Stimulated activated CD4-positive, alpha-beta T cell treated with anti-CD3 and anti-CD28 coated beads, TNF-alpha, amount 100 ng/mL, for 1 hour (primary cell): ENCODE measurements around the gene TMEM38A.
"Not testable (repeated sequence)": the region's sequence is repeated elsewhere in the genome, so short reads cannot be mapped to it uniquely, and the experiment has no call there.

Source experiments
- DNase-seq, 3 donors: peaks; one replicate each; pipeline ENCODE4 v3.0.0-alpha.2; 2020; ENCODE audit warnings: low read depth in 3 of 3, low spot score in 1 of 3

Gene TMEM38A

DNA sequence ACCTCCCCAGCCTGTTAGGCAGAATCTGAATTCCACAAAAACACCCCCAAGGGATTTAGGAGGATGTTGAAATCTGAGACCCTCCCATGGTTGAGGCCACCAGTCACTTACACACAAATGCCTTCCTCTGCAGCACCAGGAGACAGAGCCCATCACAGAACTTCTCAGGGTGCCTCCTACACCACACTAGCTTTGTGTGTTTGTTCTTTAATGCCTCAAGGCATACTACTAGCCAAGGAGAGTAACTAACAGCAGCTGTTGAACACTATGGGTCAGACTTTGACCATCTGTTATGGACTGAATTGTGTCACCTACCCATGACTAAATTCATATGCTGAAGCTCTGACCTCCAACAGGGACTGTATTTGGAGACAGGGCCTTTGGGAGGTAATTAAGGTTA is 23.4 kb upstream of the TMEM38A start:
- DNase-seq: no peak

DNA sequence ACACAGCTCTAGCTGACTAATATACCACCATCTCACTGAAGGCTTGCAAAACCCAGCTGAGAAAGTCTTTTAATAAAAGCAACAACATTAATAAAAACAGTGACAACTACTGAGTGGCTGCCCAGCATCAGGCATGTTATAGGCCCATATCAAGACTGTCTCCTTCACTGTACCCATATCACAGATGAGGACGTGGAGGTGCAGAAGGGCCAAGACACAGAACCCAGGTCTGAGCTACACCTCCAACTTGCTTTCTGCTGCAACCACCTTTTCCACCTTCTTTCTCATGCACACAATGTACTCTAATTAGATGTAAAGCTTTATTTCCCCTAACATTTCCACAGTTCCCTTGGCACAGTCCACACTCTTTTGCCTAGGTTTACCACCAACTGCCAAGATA is 22.3 kb upstream of the TMEM38A start:
- DNase-seq: no peak

DNA sequence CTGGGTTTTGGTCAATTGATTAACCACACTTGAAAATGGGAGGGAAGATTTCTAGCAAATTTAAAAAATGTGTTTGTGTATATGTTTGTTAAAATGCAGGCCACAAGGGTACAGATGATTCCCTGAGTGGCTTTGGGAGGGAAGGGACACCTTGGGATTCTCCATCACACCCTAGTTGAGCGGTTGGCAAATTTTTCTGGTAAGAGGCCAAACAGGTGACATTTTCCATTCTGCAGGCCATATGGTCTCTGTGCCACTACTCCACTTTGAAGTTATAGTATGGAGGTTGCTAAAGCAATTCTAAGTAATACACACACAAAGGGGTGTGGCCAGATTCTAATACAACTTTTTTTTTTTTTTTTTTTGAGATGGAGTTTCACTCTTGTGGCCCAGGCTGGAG is 20.0 kb upstream of the TMEM38A start:
- DNase-seq: no peak

DNA sequence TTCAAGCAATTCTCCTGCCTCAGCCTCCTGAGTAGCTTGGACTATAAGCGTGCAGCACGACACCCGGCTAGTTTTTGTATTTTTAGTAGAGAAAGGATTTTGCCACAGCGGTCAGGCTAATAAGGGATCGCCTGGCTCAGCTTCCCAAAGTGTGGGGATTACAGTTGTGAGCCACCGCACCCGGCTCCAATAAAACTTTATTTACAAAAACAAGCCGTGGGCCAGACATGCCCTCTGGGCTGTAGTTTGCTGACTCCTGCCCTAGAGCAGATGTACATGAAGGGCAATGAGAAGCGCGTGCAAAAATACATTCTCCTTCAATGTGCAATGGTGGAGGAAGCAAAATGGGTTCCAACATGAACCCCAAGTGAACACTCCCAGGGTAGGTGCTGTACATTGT is 19.2 kb upstream of the TMEM38A start:
- no peak for DNase-seq

DNA sequence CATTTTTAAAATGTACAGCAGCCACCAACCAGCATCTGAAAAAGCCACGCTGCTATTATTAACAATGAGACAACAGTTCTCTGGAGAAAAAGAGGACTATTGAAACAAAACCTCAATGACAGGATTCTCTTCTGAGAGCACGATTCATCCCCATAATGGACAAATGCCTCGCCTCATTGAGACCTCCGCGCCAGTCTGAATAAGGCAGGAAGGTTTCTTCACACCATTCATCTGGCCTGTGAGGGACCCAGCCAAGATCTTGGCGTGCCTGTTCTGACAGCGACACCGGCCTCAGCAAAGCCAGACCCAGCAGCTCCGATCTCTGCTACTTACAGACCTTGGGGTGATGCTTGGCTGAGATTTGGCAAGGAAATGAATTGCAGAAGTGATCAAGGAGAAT is 15.8 kb upstream of the TMEM38A start:
- no peak for DNase-seq

DNA sequence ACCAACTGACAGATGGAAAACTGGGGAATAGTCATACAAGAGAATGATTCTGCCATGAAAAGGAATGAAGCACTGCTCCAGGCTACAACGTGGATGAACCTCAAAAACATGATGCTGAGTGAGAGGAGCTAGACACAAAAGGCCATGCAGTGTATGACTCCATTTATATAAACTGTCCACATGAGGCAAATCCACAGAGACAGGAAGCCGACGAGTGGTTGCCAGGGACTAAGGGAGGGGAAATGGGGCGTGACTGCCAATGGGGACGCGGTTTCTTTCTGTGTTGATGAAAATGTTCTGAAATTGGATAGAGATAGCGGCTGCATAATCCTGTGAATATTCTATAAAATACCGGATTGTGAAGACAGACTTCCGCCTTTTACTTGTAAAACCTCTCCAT is 11.2 kb upstream of the TMEM38A start:
- no peak for DNase-seq

DNA sequence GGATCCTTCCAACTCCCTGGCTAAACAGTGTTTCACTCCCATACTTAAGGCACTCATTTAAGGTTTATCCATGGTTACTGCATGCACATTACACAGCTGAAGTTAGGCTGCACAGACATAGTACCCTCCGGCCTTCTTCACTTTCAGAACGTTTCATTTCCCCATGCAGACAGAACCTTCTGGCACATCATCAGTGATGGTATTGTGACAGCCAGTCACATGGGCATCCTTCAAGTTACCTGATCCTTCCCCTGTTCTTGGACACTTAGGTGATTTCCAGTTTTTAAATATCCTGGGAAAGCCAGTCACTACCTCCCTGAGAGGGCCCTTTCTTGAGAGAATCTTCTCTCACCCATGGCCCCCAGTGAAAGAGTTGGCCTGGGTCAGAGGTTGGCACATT is 10.1 kb upstream of the TMEM38A start:
- DNase-seq: no peak

DNA sequence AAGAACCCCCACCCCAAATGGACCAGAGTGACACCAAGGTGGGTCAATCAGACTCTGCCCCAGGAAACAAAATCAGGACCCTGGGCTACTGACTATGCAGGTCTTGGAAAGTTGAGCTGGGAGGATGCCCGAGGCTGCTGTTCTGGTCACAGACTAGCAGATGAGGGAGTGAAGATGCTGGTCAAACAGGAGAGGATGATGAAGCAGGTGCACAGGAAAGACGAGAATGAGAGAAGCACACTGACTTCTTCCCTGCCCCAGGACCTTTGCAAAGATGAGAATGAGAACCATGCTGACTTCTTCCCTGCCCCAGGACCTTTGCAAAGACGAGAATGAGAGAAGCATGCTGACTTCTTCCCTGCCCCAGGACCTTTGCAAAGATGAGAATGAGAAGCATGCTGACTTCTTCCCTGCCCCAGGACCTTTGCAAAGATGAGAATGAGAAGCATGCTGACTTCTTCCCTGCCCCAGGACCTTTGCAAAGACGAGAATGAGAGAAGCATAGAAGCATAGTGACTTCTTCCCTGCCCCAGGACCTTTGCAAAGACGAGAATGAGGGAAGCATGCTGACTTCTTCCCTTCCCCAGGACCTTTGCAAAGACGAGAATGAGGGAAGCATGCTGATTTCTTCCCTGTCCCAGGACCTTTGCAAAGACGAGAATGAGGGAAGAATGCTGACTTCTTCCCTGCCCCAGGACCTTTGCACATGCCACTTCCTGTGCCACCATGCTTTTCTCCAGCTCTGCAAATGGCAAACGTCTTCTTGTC is 9.3 kb upstream of the TMEM38A start:
- not testable (repeated sequence) for DNase-seq

DNA sequence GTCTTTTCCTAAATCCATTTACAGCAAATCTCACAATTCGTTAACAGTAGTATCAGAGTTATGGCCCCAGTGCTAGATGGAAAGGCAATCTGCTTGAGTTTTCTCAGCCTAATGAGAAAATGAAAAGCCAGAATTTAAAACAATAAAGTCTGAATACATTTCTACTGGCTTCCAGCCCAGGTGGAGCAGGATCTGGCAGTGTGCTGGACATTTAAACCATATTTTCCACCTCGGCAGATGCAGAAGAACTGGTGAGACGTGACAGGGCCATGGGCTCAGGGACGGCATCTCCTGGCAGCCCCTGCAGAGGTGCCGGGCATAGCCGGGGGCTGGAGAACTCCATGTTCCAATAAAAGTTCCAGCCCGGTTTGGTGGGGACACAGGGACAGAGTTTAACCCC is 8.1 kb upstream of the TMEM38A start:
- DNase-seq: no peak

DNA sequence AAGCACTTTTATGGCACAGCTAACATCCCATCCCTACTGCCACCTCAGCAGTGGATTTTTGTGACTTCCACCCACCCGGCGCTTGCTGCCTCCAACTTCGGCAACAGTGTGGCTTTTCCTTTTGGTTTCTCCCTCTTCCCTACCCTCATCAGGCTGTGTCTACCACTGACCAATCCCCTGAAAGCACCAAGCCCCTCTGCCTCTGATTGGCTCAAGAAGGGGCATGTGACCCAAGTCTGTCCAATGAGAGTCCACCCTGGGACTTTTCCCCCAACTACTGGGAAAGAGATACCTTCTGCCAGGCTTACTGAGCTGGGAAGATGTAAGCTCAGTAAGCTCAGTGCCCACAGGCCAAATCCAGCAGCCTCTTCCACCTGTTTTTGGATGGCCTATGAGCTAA is 6.8 kb upstream of the TMEM38A start:
- no peak for DNase-seq

DNA sequence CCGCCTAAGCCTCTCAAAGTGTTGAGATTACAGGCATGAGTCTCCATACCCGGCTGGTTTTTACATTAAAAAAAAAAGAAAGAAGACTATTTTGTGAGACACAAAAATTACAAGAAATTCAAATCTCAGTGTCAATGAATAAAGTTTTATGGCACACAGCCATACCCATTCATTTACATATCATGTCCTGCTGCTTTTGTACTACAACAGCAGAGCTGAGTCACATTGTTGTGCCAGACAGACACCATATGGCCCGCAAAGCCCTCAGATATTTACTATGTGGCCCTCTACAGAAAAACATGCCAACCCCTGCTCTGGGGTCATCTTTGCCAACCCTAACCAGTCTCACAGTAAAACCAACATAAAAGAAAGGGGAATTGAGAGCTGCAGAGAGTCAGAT is 6.3 kb upstream of the TMEM38A start:
- no peak for DNase-seq

DNA sequence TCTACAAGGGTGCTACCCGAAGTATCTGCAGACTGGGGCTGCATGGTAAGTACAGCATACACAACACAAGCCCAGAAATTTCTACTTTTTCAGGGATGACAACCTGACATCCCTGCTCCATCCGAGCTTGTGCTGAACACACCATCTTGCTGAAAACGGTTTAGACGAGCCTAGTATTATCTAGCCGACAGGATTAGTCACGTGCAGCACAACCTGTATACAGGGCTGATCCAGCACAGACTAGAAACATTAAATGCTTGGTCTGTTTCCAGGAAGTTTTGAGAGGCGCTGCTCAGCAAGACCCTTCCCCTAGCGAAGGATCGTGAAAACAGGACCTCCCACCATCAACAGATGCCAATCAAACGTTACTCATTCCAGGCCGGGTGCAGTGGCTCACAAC is 5.2 kb upstream of the TMEM38A start:
- DNase-seq: no peak

DNA sequence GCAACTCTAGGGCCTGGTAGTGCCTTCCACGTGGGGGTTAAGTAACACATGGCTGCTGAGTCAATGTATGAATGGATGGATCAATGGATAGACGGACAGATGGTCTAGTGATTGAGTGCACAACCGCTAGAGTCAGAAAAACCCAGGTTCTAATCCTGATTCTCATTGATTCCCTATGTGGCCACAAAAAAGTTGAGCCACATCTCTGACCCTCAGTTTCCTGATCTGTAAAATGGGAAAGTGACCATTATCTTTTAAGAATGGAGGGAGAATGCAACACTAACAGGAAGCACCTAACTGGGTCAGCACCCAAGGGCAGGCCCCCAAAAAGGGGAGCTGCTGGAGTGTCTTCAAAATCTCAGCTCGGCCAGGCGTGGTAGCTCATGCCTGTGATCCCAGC is 3.6 kb upstream of the TMEM38A start:
- DNase-seq: no peak

DNA sequence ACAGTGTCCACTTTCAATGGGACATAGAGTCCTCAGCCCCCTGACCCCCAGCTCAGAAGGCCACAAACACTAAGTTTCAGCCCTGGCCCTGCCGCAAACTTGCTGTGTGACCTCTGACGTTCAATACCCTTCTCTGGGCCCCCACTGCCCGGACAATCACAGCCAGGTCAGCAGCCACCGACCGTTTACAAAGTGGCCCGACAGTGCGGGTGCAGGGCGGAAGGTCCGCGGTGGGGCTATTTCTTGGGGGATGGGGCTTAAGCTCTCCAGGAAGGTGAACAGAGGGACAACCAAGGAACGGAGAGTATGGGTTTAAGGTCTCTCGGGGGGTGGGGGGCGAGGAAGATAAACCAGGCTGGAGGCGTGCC is 1.5 kb upstream of the TMEM38A start:
- DNase-seq: peak in 1 of 3 donors; percentile 2

DNA sequence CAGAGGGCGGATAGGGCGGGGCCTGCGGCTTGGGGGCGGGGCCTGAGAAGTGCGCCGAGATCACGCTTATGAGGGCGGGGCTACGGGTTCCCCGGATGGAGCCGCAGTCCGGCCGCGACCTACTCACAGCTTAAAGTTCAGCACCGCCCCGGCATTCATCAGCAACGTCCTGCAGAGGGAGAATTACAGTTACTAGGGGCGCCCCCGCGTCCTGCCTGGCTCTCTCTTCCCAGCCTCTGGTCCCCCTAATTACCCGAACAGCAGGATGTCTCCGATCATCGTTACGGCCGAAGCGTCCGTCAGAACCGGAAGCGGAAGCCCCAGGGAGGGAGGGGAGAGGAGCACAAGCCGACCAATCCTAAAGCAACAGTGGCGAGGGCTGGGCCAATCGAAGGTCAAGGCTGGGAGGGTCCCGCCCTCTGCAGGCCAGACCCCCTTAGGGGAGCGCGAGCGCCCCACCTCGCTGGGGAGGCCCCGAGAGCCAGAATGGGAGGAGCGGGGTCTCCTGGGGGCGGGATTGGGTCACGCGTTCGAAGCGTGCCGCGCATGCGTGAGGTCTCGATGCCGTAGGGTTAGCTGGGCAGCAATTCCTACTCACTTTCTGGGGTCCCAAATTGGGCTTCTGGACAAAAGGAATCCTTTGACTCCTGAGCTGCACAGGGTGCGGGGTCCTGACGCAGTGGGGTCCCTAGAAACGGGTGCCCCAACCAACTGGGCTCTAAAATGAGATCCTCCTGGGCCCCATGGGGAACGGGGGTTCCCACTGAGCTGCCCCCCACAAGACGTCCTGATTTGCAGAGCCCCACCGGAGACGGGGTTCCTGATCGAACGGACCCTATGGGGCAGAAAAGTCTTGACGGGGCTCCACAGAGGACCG is 869 bp upstream of the TMEM38A start, which contains the start of gene SMIM7:
SMIM7 (minus strand) TSS at position 313 of the 877 bp plus-strand sequence; CDS start at position 279, 34 bp downstream.
- peak; percentile 95 to 98 (median 97) for DNase-seq

DNA sequence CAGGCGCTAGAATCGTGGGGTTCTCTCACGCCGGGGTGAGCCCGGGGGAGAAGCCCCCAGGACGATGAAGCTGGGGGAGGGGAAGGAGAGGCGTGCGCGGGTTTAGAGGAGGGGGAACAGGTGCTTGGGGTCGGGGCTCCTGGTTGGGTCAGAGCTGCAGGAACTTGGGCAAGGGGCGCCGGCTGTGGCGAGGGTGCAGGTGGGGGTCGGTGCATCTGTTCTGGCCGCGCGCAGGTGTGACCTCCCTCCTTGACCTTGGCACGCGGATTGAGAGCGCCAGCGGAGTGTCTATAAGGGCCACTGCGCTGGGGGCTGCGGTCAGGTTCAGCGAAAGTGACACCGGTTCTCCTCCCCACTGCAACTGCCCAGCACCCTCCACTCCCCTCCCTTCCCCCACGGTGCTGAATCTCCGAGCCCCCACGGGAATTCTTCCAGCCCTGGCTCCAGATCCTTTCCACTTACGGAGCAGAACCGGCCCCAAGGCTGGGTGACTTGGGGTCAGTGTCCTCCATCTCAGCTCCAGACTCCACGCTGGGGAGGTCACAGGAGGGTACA is 618 bp downstream of the TMEM38A start:
- DNase-seq: no peak

DNA sequence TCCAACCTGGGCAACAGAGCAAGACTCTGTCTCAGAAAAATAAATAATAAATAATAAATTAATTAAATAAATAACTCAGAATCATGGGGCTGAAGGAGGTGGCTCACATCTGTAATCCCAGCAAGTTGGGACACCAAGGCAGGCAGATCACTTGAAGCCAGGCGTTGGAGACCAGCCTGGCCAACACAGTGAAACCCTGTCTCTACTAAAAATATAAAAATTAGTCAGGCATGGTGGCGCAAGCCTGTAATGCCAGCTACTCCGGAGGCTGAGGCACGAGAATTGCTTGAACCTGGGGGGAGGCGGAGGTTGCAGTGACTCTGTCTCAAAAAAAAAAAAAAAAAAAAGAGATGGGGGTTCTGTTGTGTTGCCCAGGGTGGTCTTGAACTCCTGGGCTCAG is 7.2 kb downstream of the TMEM38A start:
- DNase-seq: no peak

DNA sequence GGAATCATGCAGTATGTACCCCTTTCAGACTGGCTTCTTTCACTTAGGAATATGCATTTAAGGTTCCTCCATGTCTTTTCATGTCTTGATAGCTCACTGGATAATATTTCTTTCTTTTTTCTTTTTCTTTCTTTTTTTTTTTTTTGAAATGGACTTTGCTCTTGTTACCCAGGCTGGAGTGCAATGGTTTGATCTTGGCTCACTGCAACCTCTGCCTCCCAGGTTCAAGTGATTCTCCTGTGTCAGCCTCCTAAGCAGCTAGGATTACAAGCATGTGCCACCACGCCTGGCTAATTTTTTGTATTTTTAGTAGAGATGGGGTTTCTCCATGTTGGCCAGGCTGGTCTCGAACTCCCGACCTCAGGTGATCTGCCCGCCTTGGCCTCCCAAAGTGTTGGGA is 7.8 kb downstream of the TMEM38A start:
- DNase-seq: not testable (repeated sequence)

DNA sequence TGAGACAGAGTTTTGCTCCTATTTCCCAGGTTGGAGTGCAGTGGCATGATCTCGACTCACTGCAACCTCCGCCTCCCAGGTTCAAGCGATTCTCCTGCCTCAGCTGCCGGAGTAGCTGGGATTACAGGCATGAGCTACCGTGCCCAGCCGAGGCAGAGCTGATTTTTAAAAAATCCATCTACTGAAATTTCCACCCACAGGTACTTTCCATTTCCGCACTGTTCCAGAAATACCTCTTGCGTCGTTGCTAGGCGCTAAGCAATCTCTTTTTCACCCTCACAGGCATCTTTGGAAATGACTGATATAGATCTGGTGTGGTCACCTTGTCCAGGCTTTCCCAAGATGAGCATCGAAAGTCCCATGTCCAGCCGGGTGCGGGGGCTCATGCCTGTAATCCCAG is 9.4 kb downstream of the TMEM38A start:
- no peak for DNase-seq

DNA sequence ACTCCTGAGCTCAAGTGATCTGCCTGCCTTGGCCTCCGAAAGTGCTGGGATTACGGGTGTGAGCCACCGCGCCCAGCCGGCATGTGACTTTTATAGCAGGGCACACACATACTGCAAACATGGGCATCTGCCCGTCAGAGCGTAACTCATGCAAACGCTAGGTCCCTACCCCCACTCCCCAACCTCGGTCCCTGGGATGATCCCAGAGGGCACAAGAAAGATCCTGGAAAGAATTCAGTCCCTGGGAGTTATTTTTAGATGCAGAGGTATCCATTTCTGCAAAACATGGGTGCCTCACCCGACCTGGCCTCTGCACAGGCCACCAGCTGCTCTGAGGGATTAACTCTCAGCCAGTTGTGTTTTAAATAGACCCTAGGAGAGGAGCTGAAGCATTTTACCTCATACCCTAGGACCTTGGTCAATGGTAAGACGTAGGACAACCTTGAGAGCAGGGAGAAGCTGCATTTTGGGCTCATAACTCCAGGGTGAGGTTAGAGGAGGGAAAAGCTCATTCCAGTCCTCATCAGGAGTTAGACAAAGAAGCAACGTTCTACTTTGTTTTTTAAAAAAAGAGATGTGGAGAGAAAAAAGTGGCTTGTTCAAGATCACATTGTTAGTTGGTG is 10.8 kb downstream of the TMEM38A start:
- no peak for DNase-seq

DNA sequence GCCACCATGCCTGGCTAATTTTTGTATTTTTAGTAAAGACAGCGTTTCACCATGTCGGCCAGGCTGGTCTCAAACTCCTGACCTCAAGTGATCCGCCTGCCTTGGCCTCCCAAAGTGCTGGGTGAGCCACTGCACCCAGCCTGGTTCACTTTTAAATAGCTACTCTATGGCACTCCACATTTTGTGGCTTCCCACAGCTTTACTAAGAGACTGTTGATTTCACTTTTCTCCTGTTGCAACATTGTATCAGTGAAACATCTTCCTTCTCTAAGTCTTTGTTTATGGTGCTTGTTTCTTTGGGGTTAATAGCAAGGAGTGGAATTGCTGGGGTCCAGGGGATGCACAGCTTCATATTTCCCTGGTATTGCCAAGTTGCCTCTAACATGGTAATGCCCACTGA is 12.3 kb downstream of the TMEM38A start:
- DNase-seq: no peak

DNA sequence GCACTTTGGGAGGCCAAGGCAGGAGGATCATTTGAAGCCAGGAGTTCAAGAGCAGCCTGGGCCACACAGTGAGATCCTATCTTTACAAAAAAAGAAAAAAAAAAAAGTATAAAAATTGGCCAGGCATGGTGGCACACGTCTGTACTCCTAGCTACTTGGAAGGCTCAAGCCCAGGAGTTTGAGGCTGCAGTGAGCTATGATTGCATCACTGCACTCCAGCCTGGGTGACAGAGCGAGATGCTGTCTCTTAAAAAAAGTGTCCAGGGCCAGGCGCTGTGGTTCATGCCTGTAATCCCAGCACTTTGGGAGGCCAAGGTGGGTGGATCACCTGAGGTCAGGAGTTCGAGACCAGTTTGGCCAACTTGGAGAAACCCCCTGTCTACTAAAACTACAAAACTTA is 12.9 kb downstream of the TMEM38A start:
- DNase-seq: not testable (repeated sequence)
